Erythroblast (primary cell): ENCODE measurements around the gene ADAM22.

Source experiments
- DNase-seq, 2 experiments: peaks; one replicate each; lab custom pipeline; 2025; lab: John Stamatoyannopoulos, UW
- GATA1 ChIP-seq: IDR thresholded peaks from 2 replicates; pipeline ENCODE4 v1.6.1; 2011; ENCODE audit warnings: low read depth, mild to moderate bottlenecking, control low read depth, low read length, moderate library complexity
- POLR2A ChIP-seq: IDR thresholded peaks from 2 replicates; pipeline ENCODE4 v1.6.1; 2011; ENCODE audit warnings: mild to moderate bottlenecking, low read length

Gene ADAM22

DNA sequence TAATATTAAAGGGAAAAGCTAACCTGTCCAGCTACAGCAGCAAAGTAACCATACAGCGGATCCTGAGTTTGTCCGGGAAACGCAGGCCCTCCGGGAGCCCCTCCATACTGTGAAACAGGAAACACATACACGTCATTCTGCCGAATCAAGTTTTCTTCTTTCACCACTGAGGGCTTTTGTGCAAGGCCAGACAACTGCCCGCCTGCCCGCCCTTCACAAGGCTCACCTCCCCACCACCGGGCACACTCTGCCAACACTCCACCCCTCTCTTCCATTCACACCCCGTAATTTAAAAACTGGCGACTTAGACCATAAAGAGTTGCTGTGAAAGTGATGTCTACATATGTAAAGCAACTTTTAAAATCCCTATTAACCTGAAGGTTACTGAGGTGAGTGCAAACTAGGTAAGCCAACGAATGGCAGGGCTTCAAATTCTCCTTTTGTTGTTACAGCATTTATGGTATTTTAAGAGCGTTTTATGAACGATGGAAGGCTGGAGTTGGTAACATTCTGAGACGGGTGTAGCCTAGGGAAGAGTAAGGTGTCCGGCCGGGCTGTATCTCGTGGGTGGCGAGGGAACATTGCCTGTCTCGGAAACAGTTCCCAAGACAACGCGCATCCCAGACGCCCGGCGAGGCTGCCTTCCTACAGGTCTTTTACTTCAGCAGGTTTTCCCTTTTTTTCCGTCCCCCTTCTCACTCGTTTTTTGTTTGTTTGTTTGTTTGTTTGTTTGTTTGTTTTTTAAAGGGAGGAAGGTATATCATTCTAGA, 285.0 kb downstream of the ADAM22 start:
- peak; percentile 75 to 79 for DNase-seq
- TF ChIP-seq POLR2A (peak; percentile 63), GATA1 (no peak)

DNA sequence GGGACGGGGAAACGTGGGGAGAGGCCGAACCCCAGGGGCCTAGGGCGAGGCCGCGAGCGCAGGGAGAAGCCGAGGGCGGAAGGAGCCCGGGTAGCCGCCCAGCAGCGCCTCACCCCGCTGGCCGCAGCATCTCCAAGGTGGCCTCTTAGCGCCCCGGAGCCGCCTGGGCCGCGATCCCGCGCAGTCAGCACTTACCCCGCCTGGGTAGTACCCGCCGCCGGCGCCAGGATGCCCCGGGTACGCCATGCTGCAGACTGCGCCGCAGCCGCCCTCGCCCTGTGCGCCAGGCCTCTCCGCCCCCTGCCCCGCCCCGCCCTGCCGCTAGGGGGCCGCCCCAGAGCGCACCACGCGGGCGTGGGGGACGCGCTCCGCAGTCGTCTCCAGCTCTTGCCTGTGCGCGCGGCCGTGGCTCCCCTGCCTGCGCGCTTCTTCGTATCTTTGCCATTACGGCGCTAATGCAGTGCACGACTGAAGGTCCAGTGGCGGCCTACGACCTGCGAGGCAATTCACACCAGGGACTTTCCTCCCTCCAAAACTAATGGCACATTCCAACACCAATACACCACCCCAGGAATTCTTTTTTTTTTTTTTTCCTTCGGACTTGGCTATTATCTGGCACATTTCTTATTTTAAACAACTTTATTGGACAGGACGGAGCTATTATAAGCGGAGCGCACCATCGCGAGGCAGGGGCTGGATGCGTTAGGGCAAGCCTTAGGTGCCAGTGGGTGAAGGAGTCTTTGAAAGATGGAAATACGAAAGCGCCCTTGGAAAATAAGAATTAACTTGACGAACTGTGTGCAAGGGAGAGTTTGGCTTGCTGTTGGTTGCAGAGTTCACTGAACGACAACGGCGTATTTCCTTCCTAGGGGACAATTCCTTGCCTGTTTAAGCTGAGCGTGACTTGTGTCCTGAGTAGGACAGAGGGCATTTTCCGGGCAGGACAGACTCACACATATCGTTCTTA, 286.0 kb downstream of the ADAM22 start, which contains the start of gene SRI:
Gene SRI (minus strand): TSS at position 258 of the 967 bp plus-strand sequence. CDS start 12 bp downstream, at position 246.
- TF ChIP-seq POLR2A (peak; percentile 75), GATA1 (no peak)
- DNase-seq = peak; percentile 94 to 96

DNA sequence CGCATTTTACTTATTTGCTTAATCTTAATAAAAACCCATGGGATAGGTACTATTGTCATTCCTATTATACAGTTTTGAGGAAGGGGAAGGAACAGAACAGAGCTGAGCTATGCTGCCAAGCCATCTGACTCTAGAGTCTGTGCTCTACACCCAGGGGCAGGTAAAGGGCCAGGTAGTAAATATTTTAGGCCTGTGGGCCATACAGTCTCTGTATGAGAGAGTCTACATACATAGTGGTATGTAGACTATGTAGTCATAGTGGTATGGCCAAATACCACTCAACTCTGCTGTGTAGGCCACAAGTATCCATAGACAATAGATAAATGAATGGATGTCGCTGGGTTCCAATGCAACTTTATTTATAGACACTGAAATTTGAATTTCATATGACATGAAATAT, 289.2 kb downstream of the ADAM22 start:
- no peak for TF ChIP-seq GATA1
- no peak for TF ChIP-seq POLR2A
- no peak for DNase-seq

- TF ChIP-seq GATA1 (no peak), POLR2A (no peak)
- DNase-seq = peak; percentile 40 to 48
Observed at GRCh38 chr7:88224601-88225275, 290.7 kb downstream of the ADAM22 start.

GRCh38 chr7:88226201-88226600, 292.1 kb downstream of the ADAM22 start:
- TF ChIP-seq POLR2A (no peak), GATA1 (no peak)
- no peak for DNase-seq

GRCh38 chr7:88226886-88227516, 292.9 kb downstream of the ADAM22 start:
- no peak for DNase-seq
- TF ChIP-seq GATA1 (no peak), POLR2A (no peak)

GRCh38 chr7:88229302-88229995, 295.4 kb downstream of the ADAM22 start:
- TF ChIP-seq GATA1 (no peak), POLR2A (no peak)
- no peak for DNase-seq

GRCh38 chr7:88230646-88231045, 296.6 kb downstream of the ADAM22 start:
- DNase-seq = no peak
- TF ChIP-seq POLR2A = no peak

GRCh38 chr7:88233828-88234227, 299.8 kb downstream of the ADAM22 start:
- peak; percentile 11 to 13 for DNase-seq

DNA sequence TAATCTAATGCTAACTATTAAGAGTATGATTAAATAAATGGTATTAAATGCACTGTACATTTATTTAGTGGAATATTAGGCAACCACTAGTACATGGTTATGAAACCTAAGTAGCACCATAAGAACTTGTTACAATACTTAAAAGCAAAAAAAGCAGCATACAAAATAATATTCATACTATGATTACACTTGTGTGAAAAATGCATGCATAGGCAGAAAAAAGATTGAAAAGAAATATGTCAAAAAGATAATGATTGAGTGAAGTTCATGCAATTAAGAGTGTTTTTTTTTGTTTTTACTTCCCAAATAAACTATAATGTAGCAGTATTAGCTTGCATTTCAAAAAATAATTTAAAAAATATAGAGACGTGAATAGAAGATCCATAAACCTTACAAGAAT, 305.8 kb downstream of the ADAM22 start:
- TF ChIP-seq GATA1 = no peak
- TF ChIP-seq POLR2A = no peak
- no peak for DNase-seq

More at GRCh38 chr7:88233828-88234227, 299.8 kb downstream of the ADAM22 start:
- no peak for TF ChIP-seq POLR2A
- no peak for TF ChIP-seq GATA1

DNA sequence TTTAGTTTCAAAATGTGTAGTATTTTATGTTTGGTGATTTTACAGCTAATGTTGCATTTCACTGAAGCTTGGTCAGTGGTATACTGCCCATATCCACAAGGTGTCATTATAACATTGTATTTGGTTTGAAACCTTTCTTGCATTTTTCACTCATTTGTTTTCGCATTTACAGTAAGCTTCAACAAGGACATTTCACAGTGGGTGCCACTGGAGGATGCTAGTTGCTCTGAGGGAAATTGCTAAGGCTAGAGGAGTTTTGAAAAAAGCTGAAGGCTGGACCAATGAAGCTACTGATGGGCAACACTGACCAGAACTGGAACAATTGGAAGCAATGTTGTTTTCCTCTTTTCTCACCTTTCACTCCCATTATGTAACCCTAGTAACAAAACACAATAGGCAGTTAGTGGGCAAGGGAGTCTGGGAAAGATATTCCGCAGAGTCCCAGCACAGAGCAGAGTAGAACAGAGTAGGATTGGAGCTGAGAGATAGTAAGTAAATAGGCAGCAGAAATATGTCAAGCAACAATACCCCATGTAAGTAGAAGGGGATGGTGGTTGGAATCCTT, 309.4 kb downstream of the ADAM22 start:
- peak; percentile 48 to 60 for DNase-seq
- TF ChIP-seq GATA1 (no peak), POLR2A (no peak)

- DNase-seq = no peak
Observed at GRCh38 chr7:88244258-88244657, 310.2 kb downstream of the ADAM22 start.

More at GRCh38 chr7:88244258-88244657, 310.2 kb downstream of the ADAM22 start:
- no peak for TF ChIP-seq GATA1
